Kidney (tissue), 14 donors: ENCODE measurements around the gene NDUFS1. TPM values are rescaled to one million over a fixed set of nuclear protein-coding genes. Genes with fewer than 3 reads are reported as not detected.
"Not testable (repeated sequence)": the region's sequence is repeated elsewhere in the genome, so short reads cannot be mapped to it uniquely, and the experiment has no call there.

Source experiments
- DNase-seq, 5 donors: peaks; one replicate each; pipeline ENCODE4 v3.0.0-alpha.2; 2013 to 2020
- FAIRE-seq: peaks from 2 replicates; lab custom pipeline; 2012; peaks lifted over from hg19 to GRCh38; lab: Jason Lieb, UNC
- H3K27ac ChIP-seq, 2 donors: one replicate each; pipeline ENCODE4 v1.7.0; 2013; ENCODE audit warnings: low read depth in 2 of 2, low read length in 2 of 2, inconsistent platforms in 1 of 2
- H3K27me3 ChIP-seq: one replicate; pipeline ENCODE4 v1.7.1; 2013; ENCODE audit warnings: low read length, inconsistent platforms; ENCODE audit not compliant: control insufficient read depth, insufficient read depth
- H3K36me3 ChIP-seq, 3 donors: one replicate each; pipeline versions ENCODE4 v1.7.0 to v1.7.1; 2013; ENCODE audit warnings: low read length in 3 of 3, control low read depth in 1 of 3, inconsistent platforms in 1 of 3; ENCODE audit not compliant: insufficient read depth in 3 of 3, control insufficient read depth in 2 of 3
- H3K4me1 ChIP-seq, 3 donors: one replicate each; pipeline versions ENCODE4 v1.7.0 to v1.7.1; 2013; ENCODE audit warnings: low read length in 3 of 3, inconsistent platforms in 1 of 3, low read depth in 1 of 3; ENCODE audit not compliant: control insufficient read depth in 2 of 3, insufficient read depth in 2 of 3
- H3K4me3 ChIP-seq, 3 donors: one replicate each; pipeline versions ENCODE4 v1.7.0 to v1.8.1; 2013; ENCODE audit warnings: low read length in 3 of 3, control low read depth in 1 of 3, inconsistent platforms in 1 of 3
- H3K9ac ChIP-seq, 3 donors: one replicate each; pipeline versions ENCODE4 v1.7.0 to v1.7.1; 2013; ENCODE audit warnings: low read length in 3 of 3, control low read depth in 1 of 3, inconsistent platforms in 1 of 3
- H3K9me3 ChIP-seq, 3 donors: one replicate each; pipeline versions ENCODE4 v1.7.0 to v1.7.1; 2013; ENCODE audit warnings: low read length in 3 of 3, control low read depth in 1 of 3, inconsistent platforms in 1 of 3; ENCODE audit not compliant: control insufficient read depth in 2 of 3, insufficient read depth in 1 of 3
- intact Hi-C: fragments of 100-400 bp; cut with DNase I; formaldehyde crosslinking; loops from one replicate; pipeline ENCODE4 v1.11.1; 2022
- polyA plus RNA-seq: library from polyadenylated mRNA; stranded (reverse); fragments of 350-450 nt; fragmentation: Illumina TruSeq; extraction: RNeasy Lipid Tissue Mini Kit (QIAGEN cat#74804); gene quantifications from one replicate; pipeline ENCODE4 v1.2.3, GENCODE V29; 2014; ENCODE audit warnings: low read depth, low replicate concordance; ENCODE audit not compliant: insufficient read depth
- total RNA-seq: library from RNA; stranded (reverse); fragmentation: NEBNext Ultra II Directional; extraction: Animal tissue kit (Norgen Biotek cat#: 25700); gene quantifications from one replicate; pipeline ENCODE4 v1.2.1, GENCODE V29; 2021
- TF ChIP-seq, protein P1 (sequence below): IDR thresholded peaks from 3 replicates; pipeline ENCODE4 v1.5.1; 2012; ENCODE audit warnings: mild to moderate bottlenecking, moderate library complexity, borderline replicate concordance; ENCODE audit not compliant: insufficient read depth; ENCODE audit errors: extremely low read depth
- donor health status: control.
- donor health status: control.
- donor health status: control.
- donor health status: control.
- donor health status: control.
- donor health status: DM: yes; HTN: yes; CAD: no.
- donor health status: Normal renal cell carcinoma (clear cell type).

NDUFS1 gene
- total and polyA plus RNA-seq, 2 donors from 2014 or later: 67.6 to 97.2 TPM

DNA sequence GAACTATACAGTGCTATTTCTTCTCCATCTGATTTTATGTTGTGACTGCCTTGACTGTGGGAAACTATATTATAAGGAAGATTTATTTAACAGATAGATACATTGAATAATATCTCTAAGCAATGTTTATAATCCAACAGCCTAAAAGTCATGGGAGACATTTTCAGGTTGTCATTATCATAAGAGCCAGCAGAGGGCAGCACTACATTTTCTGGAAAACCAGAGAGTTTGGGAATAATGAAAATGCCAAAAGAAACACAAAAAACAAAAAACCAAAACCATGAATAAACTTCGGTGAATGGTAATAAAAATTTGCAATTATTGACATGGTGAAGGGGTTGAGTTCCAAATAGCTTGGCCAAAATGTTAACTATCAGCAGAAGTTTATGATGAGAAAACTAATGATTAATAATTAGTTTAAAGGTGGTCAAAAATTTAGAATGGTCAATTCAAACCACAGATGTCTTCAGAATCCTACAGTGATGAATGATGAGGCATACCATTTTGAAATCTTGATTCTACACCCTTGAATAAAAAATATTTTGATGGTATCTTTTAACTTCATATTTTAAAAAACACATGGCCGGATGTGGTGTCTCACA is 5.1 kb upstream of the NDUFS1 start:
- DNase-seq (peak in 4 of 5 donors; percentile 36 to 64 (median 50)), FAIRE-seq (peak; percentile 90)
- H3K27ac ChIP-seq: no peak overlapping the region
- no peaks in the 10 kb centered on the region for H3K9me3 ChIP-seq
- TF ChIP-seq, protein P1, sequence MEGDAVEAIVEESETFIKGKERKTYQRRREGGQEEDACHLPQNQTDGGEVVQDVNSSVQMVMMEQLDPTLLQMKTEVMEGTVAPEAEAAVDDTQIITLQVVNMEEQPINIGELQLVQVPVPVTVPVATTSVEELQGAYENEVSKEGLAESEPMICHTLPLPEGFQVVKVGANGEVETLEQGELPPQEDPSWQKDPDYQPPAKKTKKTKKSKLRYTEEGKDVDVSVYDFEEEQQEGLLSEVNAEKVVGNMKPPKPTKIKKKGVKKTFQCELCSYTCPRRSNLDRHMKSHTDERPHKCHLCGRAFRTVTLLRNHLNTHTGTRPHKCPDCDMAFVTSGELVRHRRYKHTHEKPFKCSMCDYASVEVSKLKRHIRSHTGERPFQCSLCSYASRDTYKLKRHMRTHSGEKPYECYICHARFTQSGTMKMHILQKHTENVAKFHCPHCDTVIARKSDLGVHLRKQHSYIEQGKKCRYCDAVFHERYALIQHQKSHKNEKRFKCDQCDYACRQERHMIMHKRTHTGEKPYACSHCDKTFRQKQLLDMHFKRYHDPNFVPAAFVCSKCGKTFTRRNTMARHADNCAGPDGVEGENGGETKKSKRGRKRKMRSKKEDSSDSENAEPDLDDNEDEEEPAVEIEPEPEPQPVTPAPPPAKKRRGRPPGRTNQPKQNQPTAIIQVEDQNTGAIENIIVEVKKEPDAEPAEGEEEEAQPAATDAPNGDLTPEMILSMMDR: peak; percentile 77
- intact Hi-C loops: no loop called here
- H3K27me3 ChIP-seq: no peaks in the 10 kb centered on the region
- H3K4me3 ChIP-seq: no peak overlapping the region
- peaks cover 0 to 6% (median 4%) of the 10 kb centered on the region in 3 donors for H3K4me1 ChIP-seq
- H3K36me3 ChIP-seq: peaks cover 4 to 24% (median 9%) of the 10 kb centered on the region in 3 donors
- no peak overlapping the region for H3K9ac ChIP-seq

DNA sequence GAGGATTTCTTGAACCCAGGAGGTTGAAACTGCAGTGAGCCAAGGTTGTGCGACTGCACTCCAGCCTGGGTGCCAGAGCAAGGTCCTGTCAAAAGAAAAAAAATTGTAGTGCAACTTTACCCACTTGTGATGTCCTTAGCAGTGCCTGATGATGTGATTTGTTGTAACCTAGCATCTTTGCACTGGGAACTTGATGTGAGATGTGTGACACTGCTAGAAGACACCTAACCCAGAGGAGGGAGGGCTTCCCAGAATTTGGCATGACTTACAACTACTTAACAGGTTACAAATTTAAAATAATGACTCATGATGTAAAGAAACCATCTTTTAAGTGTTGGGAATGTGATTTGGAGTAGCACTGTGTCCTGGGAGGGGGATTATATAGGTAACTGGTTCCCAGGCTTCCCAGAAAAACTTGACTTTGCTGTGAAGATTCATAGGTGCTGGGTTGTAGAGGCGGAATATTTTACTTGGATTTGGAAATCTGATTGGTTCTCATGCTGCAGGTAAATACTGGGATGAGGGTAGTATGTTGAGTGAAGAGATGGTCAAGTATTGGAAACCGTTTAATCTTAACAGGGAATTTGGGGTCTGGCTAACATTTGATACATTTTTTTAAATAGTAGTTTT is 4.1 kb upstream of the NDUFS1 start:
- H3K27ac ChIP-seq: no peak overlapping the region
- H3K9me3 ChIP-seq: no peaks in the 10 kb centered on the region
- H3K36me3 ChIP-seq: peaks cover 4 to 24% (median 9%) of the 10 kb centered on the region in 3 donors
- no peaks in the 10 kb centered on the region for H3K27me3 ChIP-seq
- TF ChIP-seq, protein P1: no peak
- intact Hi-C loops: no loop called here
- no peak for FAIRE-seq
- DNase-seq: no peak
- H3K4me1 ChIP-seq: peaks cover 0 to 6% (median 4%) of the 10 kb centered on the region in 3 donors
- H3K4me3 ChIP-seq: no peak overlapping the region
- no peak overlapping the region for H3K9ac ChIP-seq

DNA sequence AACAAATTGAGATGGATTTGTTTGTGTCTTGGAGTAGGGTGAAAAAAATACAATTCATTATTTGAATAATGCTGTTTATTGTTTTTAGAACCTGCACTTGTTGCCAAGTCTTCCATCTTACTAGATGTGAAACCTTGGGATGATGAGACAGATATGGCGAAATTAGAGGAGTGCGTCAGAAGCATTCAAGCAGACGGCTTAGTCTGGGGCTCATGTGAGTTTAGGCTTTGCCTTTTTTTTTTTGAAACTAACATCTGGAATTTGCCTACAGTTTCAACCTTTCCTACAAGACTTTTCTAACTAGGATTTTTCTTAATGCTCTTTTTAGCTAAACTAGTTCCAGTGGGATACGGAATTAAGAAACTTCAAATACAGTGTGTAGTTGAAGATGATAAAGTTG is 3.2 kb upstream of the NDUFS1 start:
- DNase-seq, H3K27me3 ChIP-seq, intact Hi-C loops, H3K27ac ChIP-seq, FAIRE-seq, H3K4me1 ChIP-seq, H3K4me3 ChIP-seq, H3K9ac ChIP-seq, H3K9me3 ChIP-seq: not testable (repeated sequence)
- H3K36me3 ChIP-seq: peaks cover 4 to 24% (median 9%) of the 10 kb centered on the region in 3 donors

DNA sequence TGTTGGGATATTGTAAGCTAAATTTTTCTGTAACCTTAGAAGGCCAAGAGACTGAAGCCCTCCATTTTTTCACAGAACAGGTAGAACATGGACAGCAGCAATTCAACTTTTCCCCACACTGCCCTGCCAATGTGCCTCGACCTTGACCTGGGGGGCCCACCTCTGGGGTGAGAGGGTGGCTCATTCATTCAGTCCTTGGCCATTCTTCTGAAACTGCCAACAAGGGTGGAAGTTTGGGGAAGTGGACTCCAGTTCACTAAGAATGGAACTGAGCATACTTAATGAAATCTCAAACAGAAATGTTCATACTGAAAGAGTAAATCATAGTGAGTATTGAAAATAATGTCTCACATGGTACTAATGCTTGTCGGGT is 1.5 kb upstream of the NDUFS1 start:
- intact Hi-C loops: no loop called here
- no peak overlapping the region for H3K27ac ChIP-seq

More for the DNA sequence above, 1.5 kb upstream of the NDUFS1 start:
- FAIRE-seq: no peak
- Histone ChIP-seq H3K36me3 (peaks cover 4 to 27% (median 9%) of the 10 kb centered on the region in 3 donors), H3K9me3 (no peaks in the 10 kb centered on the region), H3K4me1 (peaks cover 0 to 13% (median 6%) of the 10 kb centered on the region in 3 donors), H3K9ac (peak overlapping the region in 2 of 3 donors; percentile 68 to 70), H3K4me3 (peak overlapping the region; percentile 96 to 99 (median 96)), H3K27me3 (no peaks in the 10 kb centered on the region)
- TF ChIP-seq, protein P1: no peak
- DNase-seq: peak in 2 of 5 donors; percentile 6 to 48
